Nephron progenitor cell (in vitro differentiated cells): Measurements from ENCODE around the gene PRRC2B.

Experiments used
- DNase-seq: peaks from one replicate; pipeline ENCODE4 v3.0.0; 2021
- H3K27ac Mint-ChIP-seq: 2 replicates; pipeline ENCODE4 v1.8.0; 2021; ENCODE audit warnings: mild to moderate bottlenecking, moderate library complexity, mixed read lengths
- H3K27me3 Mint-ChIP-seq: 2 replicates; pipeline ENCODE4 v1.8.0; 2021; ENCODE audit warnings: mild to moderate bottlenecking, low read depth, mixed read lengths; ENCODE audit not compliant: poor library complexity
- H3K36me3 Mint-ChIP-seq: 2 replicates; pipeline ENCODE4 v1.8.0; 2021; ENCODE audit warnings: low read depth, mixed read lengths
- H3K4me1 Mint-ChIP-seq: 2 replicates; pipeline ENCODE4 v1.8.0; 2021; ENCODE audit warnings: mixed read lengths
- H3K4me3 Mint-ChIP-seq: 2 replicates; pipeline ENCODE4 v1.8.0; 2021; ENCODE audit warnings: mild to moderate bottlenecking, moderate library complexity, mixed read lengths
- H3K9me3 Mint-ChIP-seq: 2 replicates; pipeline ENCODE4 v1.8.0; 2021; ENCODE audit warnings: mild to moderate bottlenecking, moderate library complexity, mixed read lengths
- TF ChIP-seq, protein P1 (sequence below): fragments of 200-600 bp; sonication (generic); IDR thresholded peaks from 2 replicates; pipeline ENCODE4 v1.5.0; 2021; ENCODE audit warnings: antibody characterized with exemption

The PRRC2B gene

GRCh38 chr9:131495785-131496184 lies 101.9 kb downstream of the PRRC2B start:
- H3K36me3 Mint-ChIP-seq, result peaks cover 74% of the 10 kb centered on the region

DNA sequence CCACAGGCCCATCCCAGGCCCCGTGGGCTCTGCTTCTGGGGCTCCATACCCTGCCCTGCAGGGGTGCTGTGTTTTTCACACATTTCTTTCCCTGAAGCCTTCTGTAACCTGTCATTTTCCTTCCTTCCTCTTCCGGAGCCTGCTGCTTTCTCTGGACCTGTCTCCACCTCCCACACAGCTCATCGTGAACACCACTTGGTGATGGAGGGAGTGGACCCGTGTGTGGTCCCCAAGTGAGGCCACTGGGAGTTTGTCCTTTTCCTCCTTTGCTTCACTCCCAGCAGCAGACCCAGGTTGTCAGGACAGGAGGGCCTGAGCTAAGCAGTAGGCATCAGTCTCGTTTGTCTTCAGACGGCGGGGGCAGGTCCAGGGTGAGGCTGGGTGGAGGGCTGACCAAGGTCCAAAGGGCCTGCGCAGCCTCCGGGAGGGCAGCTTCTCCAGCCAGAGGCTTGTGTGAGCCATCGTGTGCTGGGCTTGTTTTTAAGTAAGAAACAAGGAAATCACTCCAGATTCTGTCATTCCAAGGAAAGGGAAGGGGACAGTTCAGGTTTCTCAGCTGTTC lies 103.0 kb downstream of the PRRC2B start:
- peaks cover 3% of the 10 kb centered on the region for H3K27me3 Mint-ChIP-seq
- peak overlapping the region; percentile 95 for H3K27ac Mint-ChIP-seq
- DNase-seq, result no peak
- TF ChIP-seq, protein P1, sequence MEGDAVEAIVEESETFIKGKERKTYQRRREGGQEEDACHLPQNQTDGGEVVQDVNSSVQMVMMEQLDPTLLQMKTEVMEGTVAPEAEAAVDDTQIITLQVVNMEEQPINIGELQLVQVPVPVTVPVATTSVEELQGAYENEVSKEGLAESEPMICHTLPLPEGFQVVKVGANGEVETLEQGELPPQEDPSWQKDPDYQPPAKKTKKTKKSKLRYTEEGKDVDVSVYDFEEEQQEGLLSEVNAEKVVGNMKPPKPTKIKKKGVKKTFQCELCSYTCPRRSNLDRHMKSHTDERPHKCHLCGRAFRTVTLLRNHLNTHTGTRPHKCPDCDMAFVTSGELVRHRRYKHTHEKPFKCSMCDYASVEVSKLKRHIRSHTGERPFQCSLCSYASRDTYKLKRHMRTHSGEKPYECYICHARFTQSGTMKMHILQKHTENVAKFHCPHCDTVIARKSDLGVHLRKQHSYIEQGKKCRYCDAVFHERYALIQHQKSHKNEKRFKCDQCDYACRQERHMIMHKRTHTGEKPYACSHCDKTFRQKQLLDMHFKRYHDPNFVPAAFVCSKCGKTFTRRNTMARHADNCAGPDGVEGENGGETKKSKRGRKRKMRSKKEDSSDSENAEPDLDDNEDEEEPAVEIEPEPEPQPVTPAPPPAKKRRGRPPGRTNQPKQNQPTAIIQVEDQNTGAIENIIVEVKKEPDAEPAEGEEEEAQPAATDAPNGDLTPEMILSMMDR, result no peak
- H3K4me1 Mint-ChIP-seq, result peaks cover 28% of the 10 kb centered on the region
- no peak overlapping the region for H3K4me3 Mint-ChIP-seq
- H3K9me3 Mint-ChIP-seq, result no peaks in the 10 kb centered on the region
- H3K36me3 Mint-ChIP-seq, result peaks cover 71% of the 10 kb centered on the region

More at GRCh38 chr9:131495785-131496184, 101.9 kb downstream of the PRRC2B start:
- Mint-ChIP-seq H3K27me3 (peaks cover 3% of the 10 kb centered on the region), H3K4me1 (peaks cover 21% of the 10 kb centered on the region), H3K4me3 (no peak overlapping the region), H3K9me3 (no peaks in the 10 kb centered on the region), H3K27ac (no peak overlapping the region)
- TF ChIP-seq, protein P1, result no peak
- no peak for DNase-seq

DNA sequence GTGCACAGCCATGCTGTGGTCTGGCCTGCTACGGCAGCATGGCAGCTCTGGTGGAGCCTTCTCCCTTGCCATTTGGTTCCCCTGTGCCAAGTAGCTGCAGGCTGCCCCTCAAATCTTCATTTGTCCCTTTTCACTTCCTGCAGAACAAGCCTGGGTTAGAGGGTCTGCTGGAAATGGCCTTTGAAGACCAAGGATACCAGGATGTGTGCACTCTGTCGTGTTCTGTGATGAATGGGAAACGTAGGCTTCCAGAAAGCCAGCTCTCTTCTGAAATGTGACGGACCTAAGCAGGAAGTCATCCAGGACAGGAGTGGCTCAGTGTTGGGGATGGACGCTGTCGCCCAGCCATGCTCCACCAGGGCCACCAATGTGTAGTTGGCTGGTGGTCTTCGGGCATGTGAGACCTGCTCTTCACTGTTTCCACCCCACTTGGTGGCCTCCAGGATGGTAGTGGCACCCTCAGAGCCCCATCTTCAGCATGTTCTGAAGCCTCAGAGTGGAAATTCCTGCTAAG lies 105.4 kb downstream of the PRRC2B start:
- H3K27ac Mint-ChIP-seq, result peak overlapping the region; percentile 88

GRCh38 chr9:131500377-131500776 lies 106.5 kb downstream of the PRRC2B start:
- H3K4me1 Mint-ChIP-seq, result peaks cover 48% of the 10 kb centered on the region
- TF ChIP-seq, protein P1, result no peak
- peaks cover 47% of the 10 kb centered on the region for H3K36me3 Mint-ChIP-seq
- H3K4me3 Mint-ChIP-seq, result no peak overlapping the region
- H3K27me3 Mint-ChIP-seq, result peaks cover 3% of the 10 kb centered on the region
- no peak for DNase-seq
- no peaks in the 10 kb centered on the region for H3K9me3 Mint-ChIP-seq
- H3K27ac Mint-ChIP-seq, result peak overlapping the region; percentile 86

More for the DNA sequence above, 105.4 kb downstream of the PRRC2B start:
- peaks cover 51% of the 10 kb centered on the region for H3K36me3 Mint-ChIP-seq
- TF ChIP-seq, protein P1, result no peak
- peaks cover 3% of the 10 kb centered on the region for H3K27me3 Mint-ChIP-seq
- H3K4me3 Mint-ChIP-seq, result no peak overlapping the region
- no peak for DNase-seq
- peaks cover 39% of the 10 kb centered on the region for H3K4me1 Mint-ChIP-seq
- no peaks in the 10 kb centered on the region for H3K9me3 Mint-ChIP-seq

GRCh38 chr9:131500939-131501541 lies 107.2 kb downstream of the PRRC2B start:
- DNase-seq, result no peak
- peak overlapping the region; percentile 86 for H3K27ac Mint-ChIP-seq
- TF ChIP-seq, protein P1, result no peak
- peaks cover 44% of the 10 kb centered on the region for H3K36me3 Mint-ChIP-seq
- H3K4me3 Mint-ChIP-seq, result peak overlapping the region; percentile 77
- H3K9me3 Mint-ChIP-seq, result no peaks in the 10 kb centered on the region
- peaks cover 3% of the 10 kb centered on the region for H3K27me3 Mint-ChIP-seq
- peaks cover 48% of the 10 kb centered on the region for H3K4me1 Mint-ChIP-seq
